Brain pericyte (primary cell): ENCODE results near the gene KDM6A.
"Not testable (repeated sequence)": the region's sequence is repeated elsewhere in the genome, so short reads cannot be mapped to it uniquely, and the experiment has no call there.

Source experiments
- DNase-seq: peaks from one replicate; pipeline ENCODE4 v3.0.0-alpha.2; 2012; ENCODE audit warnings: low read depth, low spot score

Gene KDM6A

GRCh38 chrX:45006002-45006800 lies 133.2 kb downstream of the KDM6A start:
- no peak for DNase-seq

- DNase-seq, result no peak
Observed at GRCh38 chrX:45007598-45007997, 134.6 kb downstream of the KDM6A start.

GRCh38 chrX:45009371-45010000 lies 136.5 kb downstream of the KDM6A start:
- DNase-seq, result no peak

GRCh38 chrX:45011131-45011530 lies 138.1 kb downstream of the KDM6A start:
- no peak for DNase-seq

GRCh38 chrX:45011597-45011996 lies 138.6 kb downstream of the KDM6A start:
- DNase-seq, result no peak

- no peak for DNase-seq
Observed at GRCh38 chrX:45017946-45018345, 145.0 kb downstream of the KDM6A start.

- no peak for DNase-seq
Observed at GRCh38 chrX:45022150-45022549, 149.2 kb downstream of the KDM6A start.

- DNase-seq, result no peak
Observed at GRCh38 chrX:45024501-45024900, 151.5 kb downstream of the KDM6A start.

- no peak for DNase-seq
Observed at GRCh38 chrX:45026036-45026435, 153.0 kb downstream of the KDM6A start.

GRCh38 chrX:45031830-45032378 lies 158.9 kb downstream of the KDM6A start:
- no peak for DNase-seq

GRCh38 chrX:45035071-45035470 lies 162.1 kb downstream of the KDM6A start:
- no peak for DNase-seq

GRCh38 chrX:45036161-45036560 lies 163.2 kb downstream of the KDM6A start:
- DNase-seq, result no peak

GRCh38 chrX:45040137-45040536 lies 167.1 kb downstream of the KDM6A start:
- DNase-seq, result not testable (repeated sequence)

- no peak for DNase-seq
Observed at GRCh38 chrX:45046417-45046816, 173.4 kb downstream of the KDM6A start.

GRCh38 chrX:45050558-45050957 lies 177.6 kb downstream of the KDM6A start:
- DNase-seq, result no peak

GRCh38 chrX:45056428-45057145 lies 183.6 kb downstream of the KDM6A start:
- no peak for DNase-seq

GRCh38 chrX:45059906-45060305 lies 186.9 kb downstream of the KDM6A start:
- not testable (repeated sequence) for DNase-seq

GRCh38 chrX:45063319-45064095 lies 190.5 kb downstream of the KDM6A start:
- DNase-seq, result no peak

GRCh38 chrX:45068569-45068968 lies 195.6 kb downstream of the KDM6A start:
- DNase-seq, result no peak

GRCh38 chrX:45070116-45071007 lies 197.4 kb downstream of the KDM6A start:
- DNase-seq, result no peak
